GM19324 (cell line): Measurements from ENCODE around the gene KCNMB4.
"Not testable (repeated sequence)": the region's sequence is repeated elsewhere in the genome, so short reads cannot be mapped to it uniquely, and the experiment has no call there.

Experiments used
- ATAC-seq: cut with Tn5 transposase; IDR thresholded peaks from one replicate; pipeline ENCODE4 v1.9.1; 2021; ENCODE audit warnings: mild to moderate bottlenecking, moderate library complexity; ENCODE audit not compliant: unreplicated experiment, low FRiP score

The KCNMB4 gene

DNA sequence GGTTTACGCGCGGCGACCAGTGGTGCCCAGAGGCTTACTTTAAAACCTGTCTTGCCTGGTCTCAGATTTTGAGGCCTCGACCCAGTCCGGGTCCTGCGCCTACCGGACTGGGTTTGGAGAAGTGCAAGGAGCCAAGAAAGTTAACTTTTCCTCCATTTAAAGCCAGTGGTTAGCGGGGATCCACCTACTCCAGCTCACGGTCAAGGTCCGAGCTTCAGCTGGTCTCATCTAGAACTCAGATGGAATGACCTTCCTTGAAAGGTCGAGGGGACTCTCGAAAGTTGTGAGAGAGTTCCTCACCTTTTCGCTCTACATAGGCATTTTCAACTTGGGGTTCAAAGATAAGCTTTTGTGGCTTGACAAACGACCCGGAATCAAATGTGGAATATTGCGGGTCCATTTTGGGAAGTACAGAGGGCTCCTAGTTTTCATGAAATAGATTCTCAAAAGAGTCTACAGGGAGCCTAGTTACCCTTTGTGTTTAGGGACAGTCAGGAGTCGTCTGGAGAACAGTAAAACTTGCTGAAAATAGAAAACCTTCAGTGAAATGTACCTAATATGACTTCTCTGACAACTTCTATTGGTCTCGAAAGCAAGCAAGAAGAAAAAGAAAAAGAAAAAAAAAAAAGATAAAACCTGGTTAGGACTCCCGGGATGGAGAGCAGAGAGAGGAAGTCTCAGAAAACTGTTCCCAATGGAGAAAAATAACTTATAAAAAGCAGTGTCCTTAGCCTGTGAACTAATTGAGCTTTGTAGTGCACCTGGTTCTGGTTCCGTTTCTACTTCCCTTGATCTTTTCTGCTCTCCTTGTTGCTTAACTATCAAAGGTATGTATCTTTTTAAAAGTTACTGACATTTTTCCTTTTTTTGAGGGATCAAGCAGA is 1.4 kb downstream of the KCNMB4 start:
- ATAC-seq: no peak

DNA sequence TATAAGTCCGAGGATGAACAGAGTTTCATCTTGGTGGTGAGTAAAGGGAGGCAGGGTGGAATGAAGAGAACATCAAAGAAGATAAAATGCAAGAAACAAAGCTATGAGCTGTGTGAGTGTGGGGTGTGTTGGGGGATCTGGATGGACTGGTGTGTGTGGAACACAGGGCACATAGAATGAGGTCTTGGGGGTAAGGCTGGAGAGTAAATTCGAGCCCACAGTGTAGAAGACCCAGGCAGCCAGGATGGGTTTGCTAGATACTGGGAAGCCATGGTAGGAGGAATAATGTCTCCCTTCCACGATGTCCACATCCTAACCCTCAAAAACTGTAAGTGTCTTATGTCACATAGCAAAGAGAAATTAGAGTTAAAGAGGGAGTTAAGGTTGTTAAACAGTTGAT is 6.8 kb downstream of the KCNMB4 start:
- no peak for ATAC-seq

DNA sequence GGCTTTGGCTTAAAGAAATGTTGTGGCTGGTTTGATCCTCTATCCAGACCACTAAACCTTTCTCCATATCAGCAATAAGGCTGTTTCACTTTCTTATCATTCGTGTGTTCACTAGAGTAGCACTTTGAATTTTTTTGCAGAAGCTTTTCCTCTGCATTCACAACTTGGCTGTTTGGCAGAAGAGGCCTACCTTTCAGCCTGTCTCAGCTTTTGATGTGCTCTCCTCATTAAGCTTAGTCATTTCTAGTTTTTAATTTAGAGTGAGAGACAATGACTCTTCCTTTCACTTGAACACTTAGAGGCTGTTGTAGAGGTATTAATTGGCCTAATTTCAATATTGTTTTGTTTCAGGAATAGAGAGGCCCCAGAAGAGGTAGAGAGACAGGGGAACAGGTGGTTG is 13.8 kb downstream of the KCNMB4 start:
- no peak for ATAC-seq

DNA sequence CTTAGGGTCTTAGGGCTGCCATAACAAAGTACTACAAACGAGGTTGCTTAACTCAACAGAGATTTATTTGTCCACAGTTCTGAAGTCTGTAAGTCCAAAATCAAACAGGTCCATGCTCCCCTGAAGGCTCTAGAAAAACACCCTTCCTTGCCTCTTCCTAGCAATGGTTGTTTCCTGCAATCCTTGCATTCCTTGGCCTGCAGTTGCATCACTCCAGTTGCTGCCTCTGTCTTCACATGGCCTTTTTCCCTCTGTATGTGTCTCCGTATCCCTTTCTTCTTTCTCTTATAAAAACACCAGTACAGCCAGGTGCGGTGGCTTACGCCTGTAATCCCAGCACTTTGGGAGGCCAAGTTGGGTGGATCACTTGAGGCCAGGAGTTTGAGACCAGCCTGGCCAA is 17.4 kb downstream of the KCNMB4 start:
- ATAC-seq: no peak

DNA sequence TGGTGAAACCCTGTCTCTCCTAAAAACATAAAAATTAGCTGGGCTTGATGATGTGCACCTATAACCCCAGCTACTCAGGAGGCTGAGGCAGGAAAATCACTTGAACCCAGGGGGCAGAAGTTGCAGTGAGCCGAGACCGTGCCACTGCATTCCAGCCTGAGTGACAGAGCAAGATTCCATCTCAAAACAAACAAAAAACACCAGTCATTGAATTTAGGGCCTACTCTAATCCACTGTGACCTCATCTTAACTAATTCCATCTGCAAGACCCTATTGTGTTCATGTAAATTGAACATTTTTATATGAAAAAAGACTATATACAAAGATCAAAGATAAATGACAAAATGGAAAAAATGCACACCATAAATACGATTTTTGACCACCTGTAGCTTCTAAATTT is 17.8 kb downstream of the KCNMB4 start:
- ATAC-seq: no peak

DNA sequence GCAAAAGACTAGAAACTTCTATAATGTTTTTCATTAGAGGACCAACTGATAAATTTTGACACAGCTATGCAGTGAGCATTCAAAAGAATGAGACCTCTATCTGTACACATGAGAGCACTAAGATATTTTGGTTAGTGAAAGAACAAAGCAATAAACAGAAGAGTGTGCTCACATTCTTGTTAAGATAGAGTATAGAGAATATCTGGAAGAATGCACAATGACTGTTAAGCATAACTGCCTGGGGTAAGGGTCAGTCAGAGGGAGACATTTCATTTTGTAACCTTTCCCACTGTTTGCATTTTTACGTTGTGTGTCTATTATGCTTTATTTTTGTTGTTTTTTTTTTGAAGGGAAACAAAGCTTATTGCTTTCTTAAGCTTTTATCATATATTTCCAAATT is 20.7 kb downstream of the KCNMB4 start:
- no peak for ATAC-seq

DNA sequence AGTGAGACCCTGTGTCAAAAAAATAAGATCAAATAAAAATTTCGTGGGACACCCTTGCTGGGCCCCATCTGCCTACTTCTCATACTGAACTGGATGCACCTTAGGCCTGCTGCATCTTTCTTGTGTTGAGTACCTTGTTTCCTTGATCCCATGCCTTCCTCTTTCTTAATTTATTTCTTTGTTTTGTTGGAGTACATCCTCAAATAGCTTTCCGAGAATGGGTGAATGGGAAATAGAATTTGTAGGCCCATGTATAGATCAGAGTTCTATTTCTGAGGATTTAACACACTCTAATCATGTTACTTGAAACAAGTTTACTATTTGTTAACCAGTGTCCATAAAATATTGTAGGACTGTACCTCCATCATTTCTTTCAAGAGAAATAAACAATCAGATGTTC is 23.6 kb downstream of the KCNMB4 start:
- ATAC-seq: no peak

DNA sequence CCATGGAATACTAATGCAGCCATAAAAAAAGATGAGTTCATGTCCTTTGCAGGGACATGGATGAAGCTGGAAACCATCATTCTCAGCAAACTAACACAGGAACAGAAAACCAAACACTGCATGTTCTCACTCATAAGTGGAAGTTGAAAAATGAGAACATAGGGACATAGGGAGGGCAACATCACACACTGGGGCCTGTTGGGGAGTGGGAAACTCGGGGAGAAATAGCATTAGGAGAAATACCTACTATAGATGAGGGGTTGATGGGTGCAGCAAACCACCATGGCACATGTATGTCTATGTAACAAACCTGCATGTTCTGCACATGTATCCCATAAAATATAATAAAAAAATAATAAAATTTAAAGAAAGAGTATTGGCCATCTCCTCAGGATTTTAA is 26.5 kb downstream of the KCNMB4 start:
- ATAC-seq: not testable (repeated sequence)

DNA sequence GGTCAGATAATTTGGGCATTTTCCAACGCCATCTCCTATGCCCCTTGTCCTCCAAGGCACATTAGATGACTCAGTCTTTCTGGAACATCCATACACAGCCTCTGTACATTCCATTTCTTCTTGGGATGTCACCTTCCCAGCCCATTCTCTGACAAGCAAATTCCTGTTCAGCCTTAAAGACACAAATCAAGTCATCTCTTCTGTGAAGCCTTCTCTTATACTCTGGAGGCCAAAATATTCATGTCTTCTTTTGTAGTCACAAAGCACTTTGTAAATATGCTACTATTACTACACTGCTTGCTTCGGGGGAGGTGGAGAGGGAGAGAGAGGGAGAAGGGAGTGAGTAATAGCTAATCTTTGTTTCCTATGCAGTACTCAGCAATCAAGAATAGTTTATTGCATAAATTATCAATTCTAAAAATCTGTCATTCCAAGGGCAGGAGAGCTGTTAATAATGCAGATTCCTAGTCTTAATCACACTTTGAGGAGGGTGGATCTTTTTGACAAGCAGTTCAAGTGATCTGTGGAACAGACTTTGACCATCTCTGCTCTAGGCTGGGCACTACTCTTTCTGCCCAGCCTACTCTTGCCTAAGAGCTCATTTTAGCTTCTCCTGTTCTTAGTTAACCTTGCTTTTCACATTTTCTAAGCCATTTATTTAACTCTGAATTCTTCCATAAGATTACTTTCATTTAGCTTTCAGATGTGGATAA is 27.9 kb downstream of the KCNMB4 start:
- ATAC-seq: no peak

DNA sequence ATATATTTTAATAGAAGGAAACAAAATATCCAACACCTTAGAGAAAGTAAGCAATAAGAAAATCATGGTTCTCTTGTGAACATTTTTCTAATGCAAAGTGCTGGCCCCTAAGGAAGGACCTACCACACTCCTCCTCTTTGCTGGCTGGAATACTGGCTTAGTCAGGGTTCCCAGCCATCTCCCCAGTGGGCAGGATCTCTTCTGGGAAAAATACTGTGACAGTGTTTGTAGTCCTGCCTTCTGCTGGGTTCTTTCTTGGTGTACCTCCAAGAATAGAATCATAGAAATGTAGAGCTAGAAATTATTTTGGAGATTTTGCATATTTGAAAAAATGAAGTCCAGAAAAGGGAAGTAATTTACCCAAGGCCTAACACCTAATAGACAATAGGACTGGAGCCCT is 31.9 kb downstream of the KCNMB4 start:
- no peak for ATAC-seq

DNA sequence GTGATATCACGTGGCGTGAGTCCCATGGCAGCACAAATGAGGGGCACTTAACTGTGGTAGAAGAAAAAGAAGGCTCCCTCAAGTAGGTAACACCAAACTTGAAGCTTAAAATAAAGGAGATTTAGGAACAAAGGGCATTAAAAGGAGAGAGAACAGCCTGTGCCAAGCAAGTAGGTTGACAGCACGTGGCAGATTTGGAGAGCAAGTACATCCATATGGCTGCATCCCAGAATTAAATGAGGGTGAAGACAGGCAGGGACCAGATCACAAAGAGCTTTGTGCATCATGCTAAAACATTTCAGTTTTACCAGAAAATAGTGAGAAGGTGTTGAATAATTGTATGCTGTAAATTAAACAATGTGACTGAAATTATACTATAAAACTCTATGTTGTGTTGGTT is 32.8 kb downstream of the KCNMB4 start:
- no peak for ATAC-seq

DNA sequence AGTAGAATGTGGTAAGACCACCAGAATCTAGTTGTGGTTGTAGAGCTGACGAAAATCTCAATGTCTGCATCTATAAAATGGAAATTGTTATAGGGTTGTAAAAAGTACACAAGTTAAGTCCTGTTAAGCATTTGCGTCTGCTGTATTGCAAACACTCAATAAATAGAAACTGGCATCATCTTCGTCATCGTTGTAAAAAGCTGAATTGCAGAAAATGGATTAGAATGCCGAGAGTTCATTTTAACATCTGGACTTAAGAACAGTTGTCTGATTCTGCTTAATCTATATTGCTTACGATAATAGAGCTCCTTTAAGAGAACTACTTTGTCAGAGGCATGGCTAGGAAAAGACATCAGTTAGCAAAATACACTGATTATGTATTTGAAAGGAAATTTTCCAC is 33.2 kb downstream of the KCNMB4 start:
- ATAC-seq: no peak

DNA sequence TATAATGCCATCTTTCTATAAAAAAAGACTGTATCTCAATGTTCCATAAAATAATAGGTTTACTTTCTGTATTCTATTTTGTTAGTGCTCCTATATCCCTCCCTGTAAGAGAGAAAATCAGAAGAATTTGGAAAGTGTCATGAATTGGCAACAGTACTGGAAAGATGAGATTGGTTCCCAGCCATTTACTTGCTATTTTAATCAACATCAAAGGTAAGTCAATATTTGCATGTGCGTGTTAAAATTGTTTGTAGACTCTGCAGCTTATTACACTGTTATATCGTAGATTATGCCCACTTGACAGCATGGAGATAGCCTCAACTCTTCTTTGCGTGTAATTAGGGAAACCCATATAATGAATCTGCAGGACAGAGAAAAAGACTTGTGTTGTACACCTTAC is 34.0 kb downstream of the KCNMB4 start:
- no peak for ATAC-seq

DNA sequence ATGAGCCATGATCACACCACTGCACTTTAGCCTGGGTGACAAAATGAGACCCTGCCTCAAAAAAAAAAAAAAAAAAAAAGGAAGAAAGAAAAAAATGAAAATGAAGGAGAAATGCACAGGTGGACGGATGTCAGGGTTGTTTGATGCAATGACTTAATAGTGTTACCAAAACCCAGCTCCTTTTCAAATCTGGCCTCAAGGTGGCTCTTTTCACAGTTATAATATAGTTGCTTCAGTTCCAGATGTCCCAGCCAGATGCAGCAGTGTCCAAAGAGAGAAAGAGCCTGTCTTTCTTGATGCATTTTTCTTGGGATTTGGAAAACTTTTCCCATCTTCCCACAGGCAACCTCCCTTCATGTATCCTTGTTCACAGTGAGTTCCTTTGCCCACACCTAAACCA is 36.5 kb downstream of the KCNMB4 start:
- no peak for ATAC-seq

DNA sequence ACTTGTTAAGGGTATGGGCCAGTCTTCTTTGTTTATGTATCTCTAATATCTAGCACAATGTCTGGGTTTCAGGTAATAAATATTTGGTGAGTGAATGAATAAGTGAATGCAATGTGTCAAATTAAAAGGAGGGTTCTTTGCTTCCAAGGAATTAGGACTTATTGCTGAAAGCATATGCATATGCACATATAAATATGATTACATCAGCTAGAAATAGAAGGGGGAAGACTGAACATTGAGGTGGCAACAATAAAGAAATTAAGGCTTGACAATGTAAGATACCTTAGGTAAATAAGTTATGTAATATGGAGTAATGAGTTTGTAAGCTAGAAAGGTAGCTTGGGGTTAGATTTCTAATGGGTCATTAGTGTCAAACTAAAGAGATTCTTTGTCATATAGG is 37.7 kb downstream of the KCNMB4 start:
- no peak for ATAC-seq

DNA sequence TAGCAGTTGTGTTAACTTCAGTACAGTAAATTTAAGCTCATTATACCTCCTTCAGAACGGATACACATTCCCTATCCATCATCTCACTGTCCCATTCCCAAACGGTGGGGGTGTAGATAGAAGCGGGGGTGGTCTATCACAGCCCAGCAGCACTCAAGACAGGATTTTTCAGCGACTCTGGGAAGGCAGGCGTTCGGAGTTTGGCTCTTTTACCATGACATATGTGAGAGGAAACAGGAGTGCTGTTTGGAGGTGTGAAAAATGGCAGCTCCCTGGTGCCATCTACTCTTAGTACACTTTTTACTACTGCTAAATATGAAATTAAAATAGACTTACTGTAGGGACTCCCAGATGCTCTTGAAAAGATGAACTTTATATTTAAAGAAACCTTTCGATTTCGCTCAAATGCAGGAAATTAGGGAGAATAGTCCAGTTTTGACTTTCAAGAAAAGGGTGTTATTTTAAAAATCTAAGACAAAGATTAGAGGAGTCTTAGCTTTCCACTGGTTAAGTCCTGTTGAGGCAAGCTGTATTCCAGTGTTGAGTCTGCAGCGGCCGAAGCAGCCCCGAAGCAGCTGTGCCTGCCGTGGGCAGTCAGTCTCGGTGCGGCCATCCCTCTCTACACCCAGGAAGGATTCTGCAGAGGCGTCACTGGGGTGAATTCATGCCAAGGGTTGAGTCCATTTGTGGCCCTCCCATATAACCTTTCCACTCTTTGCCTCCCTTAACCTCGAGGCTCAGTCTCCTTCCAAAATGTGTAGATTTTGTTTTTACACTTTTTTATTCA is 42.1 kb downstream of the KCNMB4 start:
- ATAC-seq: no peak

DNA sequence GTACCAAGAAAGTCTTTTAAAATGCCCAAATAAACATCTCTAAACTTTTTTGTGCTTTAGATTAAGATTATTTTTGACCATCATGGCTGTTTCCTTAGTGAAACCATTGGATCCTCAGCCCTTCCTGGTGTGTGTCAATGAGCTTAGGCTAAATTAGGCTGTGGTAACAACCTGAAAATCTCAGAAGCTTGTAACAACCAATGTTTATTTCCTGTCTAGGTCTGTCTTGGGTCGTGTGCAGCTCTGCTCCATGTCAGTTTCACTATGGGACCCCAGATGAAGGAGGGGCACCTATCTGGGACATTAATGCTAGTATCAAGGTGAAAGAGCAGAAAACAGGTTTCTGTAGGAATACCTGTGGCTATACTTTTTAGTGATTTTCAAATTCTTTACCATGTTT is 49.9 kb downstream of the KCNMB4 start:
- ATAC-seq: peak; percentile 76

DNA sequence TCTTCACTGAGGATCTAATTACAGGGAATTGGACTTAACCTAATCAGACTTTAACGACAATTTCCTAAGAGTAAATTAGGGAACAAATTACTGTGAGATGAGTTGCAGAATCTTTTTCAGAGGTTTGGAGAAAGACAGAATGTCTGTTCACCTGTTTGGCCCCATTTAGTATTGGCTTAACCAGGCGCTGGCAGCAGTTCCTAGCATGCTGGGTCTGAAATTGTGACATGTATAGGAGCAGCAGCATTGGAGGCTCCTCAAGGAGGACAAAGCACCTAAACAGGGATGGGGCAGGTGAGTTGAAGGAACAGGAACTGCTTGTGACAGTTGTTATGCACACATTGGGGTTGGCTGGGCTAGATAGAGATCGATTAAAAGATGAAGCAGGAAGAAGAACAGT is 51.0 kb downstream of the KCNMB4 start:
- ATAC-seq: no peak

DNA sequence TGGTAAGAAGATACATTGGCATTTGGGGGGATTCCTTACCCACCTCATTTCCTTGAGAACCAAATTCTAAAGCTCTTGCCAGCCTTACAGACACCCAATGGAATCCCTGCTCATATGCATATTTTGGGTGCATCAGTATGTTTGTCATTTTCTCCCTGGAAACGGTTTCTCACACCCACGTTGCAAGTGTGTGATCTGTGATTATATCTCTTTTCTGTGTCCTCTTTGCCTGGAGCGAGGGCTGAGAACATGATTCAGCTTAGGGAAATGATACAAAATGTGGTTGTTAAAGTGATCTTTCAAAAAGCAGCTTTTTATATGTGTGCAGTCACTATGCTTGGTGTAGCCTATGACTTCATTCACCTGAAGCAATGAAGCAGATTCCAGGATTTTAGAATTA is 52.0 kb downstream of the KCNMB4 start:
- no peak for ATAC-seq

DNA sequence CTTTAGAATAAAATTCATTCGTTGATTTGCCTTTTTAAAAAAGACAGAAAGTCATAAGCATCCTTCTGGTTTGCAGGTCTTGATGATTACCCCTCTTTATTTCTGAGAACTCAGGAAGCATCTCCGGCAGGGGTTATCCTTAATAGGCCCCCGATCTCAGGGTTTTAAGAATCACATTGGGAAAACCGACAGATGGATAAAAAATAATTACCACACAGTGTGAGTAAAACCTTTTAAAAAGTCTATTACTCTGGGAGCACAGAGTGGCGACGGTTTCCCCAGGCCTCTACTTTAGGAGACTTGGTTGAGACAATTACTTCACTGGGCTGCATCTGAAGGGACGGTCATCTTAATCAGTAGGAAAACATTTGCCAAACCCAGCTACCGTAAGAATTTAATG is 56.5 kb downstream of the KCNMB4 start:
- no peak for ATAC-seq

DNA sequence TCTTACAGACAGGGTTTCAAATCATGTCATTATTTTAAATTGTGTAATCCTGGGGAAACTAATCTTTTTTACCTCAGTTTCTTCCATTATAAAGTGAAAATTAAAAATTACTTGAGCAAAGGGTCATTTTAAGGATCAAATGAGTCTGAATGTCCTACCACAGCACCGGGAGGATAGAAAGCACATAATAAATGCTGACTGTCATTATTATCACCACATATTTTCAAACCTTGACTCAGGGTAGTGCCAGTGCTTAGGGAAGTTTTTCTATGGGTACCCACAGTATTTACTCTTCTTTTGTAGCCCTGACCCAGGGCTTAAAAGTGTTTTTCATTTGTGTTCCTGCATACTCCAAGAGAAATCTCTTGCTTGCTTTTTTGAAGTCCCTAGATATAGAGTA is 60.5 kb downstream of the KCNMB4 start:
- ATAC-seq: no peak
